ENCODE data around the gene MYL4.

- TF ChIP-seq CTCF (IDR thresholded peaks at IDR 0.05) (no peak), POLR2A (IDR thresholded peaks at IDR 0.05) (no peak)
Measured at GRCh38 chr17:47244697-47245096, 35.5 kb downstream of the MYL4 start.

Data from esophagus squamous epithelium (tissue), 4 donors.